ENCODE data around the gene PKMYT1.

PKMYT1 gene

DNA sequence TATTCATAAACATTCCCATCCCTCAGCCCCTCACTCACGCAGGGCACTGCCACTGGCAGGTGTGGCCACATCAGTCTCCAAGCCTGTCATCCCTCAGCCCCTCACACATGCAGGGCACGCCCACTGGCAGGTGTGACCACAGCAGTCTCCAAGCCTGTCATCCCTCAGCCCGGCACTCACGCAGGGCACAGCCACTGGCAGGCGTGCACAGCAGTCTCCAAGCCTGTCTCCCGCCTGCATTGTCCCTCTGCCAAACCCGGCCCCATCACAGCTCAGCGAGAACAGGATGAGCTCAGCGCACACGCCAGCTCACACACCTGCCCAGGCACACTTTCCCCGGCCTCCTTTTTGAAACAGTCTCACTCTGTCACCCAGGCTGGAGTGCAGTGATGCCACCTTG, 27.6 kb downstream of the PKMYT1 start:
- no peak for DNase-seq
- TF ChIP-seq, protein P1, sequence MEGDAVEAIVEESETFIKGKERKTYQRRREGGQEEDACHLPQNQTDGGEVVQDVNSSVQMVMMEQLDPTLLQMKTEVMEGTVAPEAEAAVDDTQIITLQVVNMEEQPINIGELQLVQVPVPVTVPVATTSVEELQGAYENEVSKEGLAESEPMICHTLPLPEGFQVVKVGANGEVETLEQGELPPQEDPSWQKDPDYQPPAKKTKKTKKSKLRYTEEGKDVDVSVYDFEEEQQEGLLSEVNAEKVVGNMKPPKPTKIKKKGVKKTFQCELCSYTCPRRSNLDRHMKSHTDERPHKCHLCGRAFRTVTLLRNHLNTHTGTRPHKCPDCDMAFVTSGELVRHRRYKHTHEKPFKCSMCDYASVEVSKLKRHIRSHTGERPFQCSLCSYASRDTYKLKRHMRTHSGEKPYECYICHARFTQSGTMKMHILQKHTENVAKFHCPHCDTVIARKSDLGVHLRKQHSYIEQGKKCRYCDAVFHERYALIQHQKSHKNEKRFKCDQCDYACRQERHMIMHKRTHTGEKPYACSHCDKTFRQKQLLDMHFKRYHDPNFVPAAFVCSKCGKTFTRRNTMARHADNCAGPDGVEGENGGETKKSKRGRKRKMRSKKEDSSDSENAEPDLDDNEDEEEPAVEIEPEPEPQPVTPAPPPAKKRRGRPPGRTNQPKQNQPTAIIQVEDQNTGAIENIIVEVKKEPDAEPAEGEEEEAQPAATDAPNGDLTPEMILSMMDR (IDR thresholded peaks at IDR 0.05; ENCODE audit: low read depth, low read length, missing control alignments) = no peak
- in situ Hi-C loops (cut with HindIII; ENCODE audit: low pct_ligation_motif_present, low sequenced_read_pairs) = no loop called here
- H3K27ac ChIP-seq = no peak overlapping the region
- no peak overlapping the region for H3K4me3 ChIP-seq (ENCODE audit: low read depth, low read length)
- H3K36me3 ChIP-seq (replicated peaks) = peaks cover 9% of the 10 kb centered on the region
- H3K27me3 ChIP-seq (replicated peaks) = no peaks in the 10 kb centered on the region

DNA sequence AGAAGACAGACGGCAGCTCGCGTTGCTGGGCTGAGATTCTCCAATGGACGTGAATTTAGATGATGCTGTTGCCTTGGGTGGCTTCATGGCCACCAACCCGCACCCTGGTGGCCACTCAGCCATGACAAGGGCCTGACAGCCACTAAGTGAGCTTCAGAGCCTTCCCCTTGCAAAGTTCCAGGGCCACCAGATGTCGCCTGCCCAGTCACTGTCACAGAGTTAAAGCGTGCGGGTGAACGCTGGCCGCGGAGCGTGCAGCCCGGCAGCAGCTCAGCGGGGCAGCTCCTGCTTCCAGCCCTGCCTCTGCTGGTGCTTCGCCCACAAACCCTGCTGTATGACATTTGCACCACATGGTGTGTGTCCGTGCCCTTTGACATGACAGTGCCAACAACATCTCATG, 29.5 kb downstream of the PKMYT1 start:
- no peaks in the 10 kb centered on the region for H3K27me3 ChIP-seq (replicated peaks)
- in situ Hi-C loops (cut with HindIII; ENCODE audit: low pct_ligation_motif_present, low sequenced_read_pairs) = no loop called here
- no peak overlapping the region for H3K4me3 ChIP-seq (ENCODE audit: low read depth, low read length)
- peaks cover 14% of the 10 kb centered on the region for H3K36me3 ChIP-seq (replicated peaks)
- TF ChIP-seq, protein P1 (IDR thresholded peaks at IDR 0.05; ENCODE audit: low read depth, low read length, missing control alignments) = no peak
- no peak overlapping the region for H3K27ac ChIP-seq
- DNase-seq = no peak

DNA sequence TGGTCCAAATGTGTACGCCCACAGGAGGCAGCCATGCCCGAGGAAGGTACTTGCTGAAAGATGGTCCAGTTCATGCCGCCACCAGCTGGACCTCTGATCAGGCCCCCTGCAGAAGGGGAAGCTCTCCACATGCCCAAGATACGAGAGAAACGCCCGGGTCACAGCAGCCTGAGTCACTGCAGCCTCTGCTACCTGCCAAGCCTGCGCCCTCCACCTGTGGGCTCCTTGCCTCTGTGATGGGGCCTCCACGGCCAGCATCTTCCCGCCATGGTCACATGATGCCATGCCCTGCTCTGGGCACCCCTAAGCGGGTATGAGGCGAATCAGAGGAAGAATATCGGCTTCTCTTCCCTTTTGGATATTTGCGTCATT, 29.9 kb downstream of the PKMYT1 start:
- Histone ChIP-seq H3K4me3 (ENCODE audit: low read depth, low read length) (no peak overlapping the region), H3K27ac (no peak overlapping the region), H3K27me3 (replicated peaks) (no peaks in the 10 kb centered on the region), H3K36me3 (replicated peaks) (peaks cover 14% of the 10 kb centered on the region)
- no peak for DNase-seq
- in situ Hi-C loops (cut with HindIII; ENCODE audit: low pct_ligation_motif_present, low sequenced_read_pairs) = no loop called here
- TF ChIP-seq, protein P1 (IDR thresholded peaks at IDR 0.05; ENCODE audit: low read depth, low read length, missing control alignments) = no peak

DNA sequence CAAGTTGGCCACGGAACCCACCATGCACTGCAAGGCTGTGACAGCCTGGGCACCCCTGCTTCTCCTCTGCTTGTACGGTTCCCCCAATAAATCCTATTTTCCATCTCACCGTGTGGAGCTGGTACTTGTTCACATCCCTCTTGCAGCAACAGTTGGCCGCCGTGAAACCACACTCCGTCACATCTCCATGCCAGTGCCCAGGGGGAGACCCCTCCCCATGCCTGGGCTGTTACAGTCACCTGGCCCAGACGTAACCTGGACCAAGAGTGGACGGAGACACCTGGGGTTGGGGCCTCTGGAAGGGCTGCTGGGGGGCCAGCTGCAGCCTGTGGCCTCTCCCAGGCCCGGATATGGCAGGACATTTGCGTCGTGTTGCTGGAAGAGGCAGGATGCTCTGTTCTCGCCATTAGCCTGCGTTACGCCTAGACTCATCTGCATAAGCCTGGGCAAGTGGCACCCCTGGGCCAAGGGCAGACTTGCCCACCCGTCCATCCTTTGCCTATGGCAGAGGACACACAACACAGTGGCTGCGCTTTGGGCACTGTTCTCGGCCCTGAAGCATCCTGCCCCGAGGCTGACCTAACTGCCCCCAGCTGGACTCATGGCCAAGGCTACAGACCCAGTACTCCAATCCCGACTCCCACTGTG, 30.4 kb downstream of the PKMYT1 start:
- Histone ChIP-seq H3K36me3 (replicated peaks) (peaks cover 14% of the 10 kb centered on the region), H3K4me3 (ENCODE audit: low read depth, low read length) (no peak overlapping the region), H3K27me3 (replicated peaks) (no peaks in the 10 kb centered on the region), H3K27ac (no peak overlapping the region)
- TF ChIP-seq, protein P1 (IDR thresholded peaks at IDR 0.05; ENCODE audit: low read depth, low read length, missing control alignments) = no peak
- in situ Hi-C loops (cut with HindIII; ENCODE audit: low pct_ligation_motif_present, low sequenced_read_pairs) = no loop called here
- no peak for DNase-seq

DNA sequence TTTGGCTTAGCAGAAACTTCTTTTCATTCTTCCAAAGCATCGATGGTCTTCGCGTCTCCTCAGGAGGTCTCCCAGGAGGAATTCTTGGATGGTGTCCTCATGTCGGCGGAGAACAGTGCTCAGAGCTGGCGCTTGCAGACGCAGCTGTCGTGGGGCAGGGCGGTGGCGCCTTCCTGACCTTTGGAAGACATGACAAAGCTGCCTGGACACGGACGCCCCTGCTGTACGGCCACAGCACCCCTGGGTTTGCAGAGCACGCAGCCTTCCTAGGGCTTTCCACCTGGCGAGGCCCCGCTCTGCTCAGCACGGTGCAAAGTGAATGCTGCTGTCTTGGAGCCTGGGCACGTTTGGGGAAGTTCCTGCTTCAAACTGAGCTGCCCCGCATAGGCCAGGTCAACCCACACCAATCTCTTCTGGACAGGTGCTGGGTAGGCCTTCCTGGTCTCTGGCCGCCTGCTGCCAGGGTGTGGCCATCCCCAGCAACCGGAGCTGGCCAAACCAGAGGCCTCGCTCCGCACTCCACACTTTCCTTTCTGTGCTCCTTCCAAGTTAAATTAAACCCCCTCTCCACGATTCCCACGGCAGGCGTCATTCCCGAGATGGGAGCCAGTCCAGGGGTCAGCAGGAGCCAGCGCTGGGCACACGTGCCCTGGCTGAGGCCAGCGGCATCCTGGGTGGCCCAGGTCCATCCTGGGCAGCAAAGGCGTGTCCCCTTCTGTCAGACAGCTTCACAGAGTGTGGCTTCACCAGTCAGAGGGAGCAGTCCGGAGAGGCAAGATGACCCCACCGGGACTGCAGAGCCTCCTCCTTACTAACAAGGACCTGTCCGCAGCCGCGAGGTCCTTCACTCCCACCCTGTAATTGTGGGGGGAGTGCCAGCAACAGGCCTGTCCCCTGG, 31.2 kb downstream of the PKMYT1 start:
- Histone ChIP-seq H3K36me3 (replicated peaks) (peaks cover 15% of the 10 kb centered on the region), H3K27me3 (replicated peaks) (no peaks in the 10 kb centered on the region), H3K4me3 (ENCODE audit: low read depth, low read length) (no peak overlapping the region), H3K27ac (no peak overlapping the region)
- TF ChIP-seq, protein P1 (IDR thresholded peaks at IDR 0.05; ENCODE audit: low read depth, low read length, missing control alignments) = no peak
- DNase-seq = no peak
- in situ Hi-C loops (cut with HindIII; ENCODE audit: low pct_ligation_motif_present, low sequenced_read_pairs) = no loop called here
